ENCODE measurements around the gene CBX8. TPM values are rescaled to one million over a fixed set of nuclear protein-coding genes. Genes with fewer than 3 reads are reported as not detected.
A peak's percentile ranks its signal among the peaks of the same experiment; 100 is the strongest.
"Not testable (repeated sequence)": the region's sequence is repeated elsewhere in the genome, so short reads cannot be mapped to it uniquely, and the experiment has no call there.

The CBX8 gene
- total RNA-seq, 2 experiments from 2014 or later: 6.8 to 8.6 TPM

GRCh38 chr17:79779084-79779529, 17.8 kb downstream of the CBX8 start:
- H3K36me3 Mint-ChIP-seq: no peaks in the 10 kb centered on the region
- H3K27me3 Mint-ChIP-seq: peaks cover 60% of the 10 kb centered on the region
- no peak overlapping the region for H3K27ac Mint-ChIP-seq
- ATAC-seq: no peak
- H3K9me3 Mint-ChIP-seq (ENCODE audit: low read depth): no peaks in the 10 kb centered on the region
- DNase-seq: no peak
- H3K4me1 Mint-ChIP-seq: peaks cover 12% of the 10 kb centered on the region
- H3K4me3 Mint-ChIP-seq: peak overlapping the region; percentile 77
- CTCF ChIA-PET: interaction anchor here (0.6 to 5.8 kb wide), 6 partner anchors 26 to 213 kb away, joined by 3 to 28 read pairs (median 6); partner anchors contain the start of gene CBX4

- Mint-ChIP-seq H3K27ac (peak overlapping the region; percentile 47), H3K27me3 (peaks cover 64% of the 10 kb centered on the region), H3K4me3 (peak overlapping the region; percentile 77), H3K9me3 (ENCODE audit: low read depth) (no peaks in the 10 kb centered on the region), H3K4me1 (peaks cover 12% of the 10 kb centered on the region), H3K36me3 (no peaks in the 10 kb centered on the region)
- no peak for DNase-seq
- CTCF ChIA-PET: interaction anchor here (1.0 to 5.8 kb wide), 5 partner anchors 25 to 192 kb away, joined by 3 to 28 read pairs (median 6); partner anchors contain the start of gene CBX4
- peak; percentile 20 for ATAC-seq
Observed at GRCh38 chr17:79778504-79779083, 18.3 kb downstream of the CBX8 start.

- no peaks in the 10 kb centered on the region for H3K9me3 Mint-ChIP-seq (ENCODE audit: low read depth)
- H3K27me3 Mint-ChIP-seq: peaks cover 67% of the 10 kb centered on the region
- H3K27ac Mint-ChIP-seq: peak within 1 kb of the TSS; percentile 47
- H3K36me3 Mint-ChIP-seq: no peaks in the 10 kb centered on the region
- DNase-seq (peak; percentile 81), ATAC-seq (peak; percentile 87)
- H3K4me3 Mint-ChIP-seq: peak within 1 kb of the TSS; percentile 77
- peaks cover 12% of the 10 kb centered on the region for H3K4me1 Mint-ChIP-seq
- CTCF ChIA-PET: interaction anchor here (1.0 to 5.8 kb wide), 6 partner anchors 19 to 193 kb away, joined by 3 to 28 read pairs (median 6); partner anchors contain the start of genes CBX4 and CBX8
Observed at GRCh38 chr17:79777894-79778503, 18.9 kb downstream of the CBX8 start, which contains the start of gene CBX2. TSS of gene CBX2 (plus strand) at chr17:79778148. CDS start at chr17:79778236, 88 bp downstream.

- no peak overlapping the region for H3K27ac Mint-ChIP-seq
- no peaks in the 10 kb centered on the region for H3K9me3 Mint-ChIP-seq (ENCODE audit: low read depth)
- H3K27me3 Mint-ChIP-seq: peaks cover 65% of the 10 kb centered on the region
- H3K4me3 Mint-ChIP-seq: peak overlapping the region; percentile 50
- CTCF ChIA-PET: interaction anchor here (0.7 to 5.8 kb wide), 5 partner anchors 20 to 704 kb away, joined by 3 to 28 read pairs (median 6); partner anchors contain the start of genes CBX4 and CBX8
- peak; percentile 38 for ATAC-seq
- H3K4me1 Mint-ChIP-seq: peaks cover 12% of the 10 kb centered on the region
- DNase-seq: peak; percentile 61
- no peaks in the 10 kb centered on the region for H3K36me3 Mint-ChIP-seq
Observed at GRCh38 chr17:79777120-79777893, 19.6 kb downstream of the CBX8 start.

GRCh38 chr17:79776376-79777119, 20.3 kb downstream of the CBX8 start:
- DNase-seq (no peak), ATAC-seq (no peak)
- CTCF ChIA-PET: interaction anchor here (1.1 to 5.8 kb wide), 4 partner anchors 20 to 228 kb away, joined by 3 to 28 read pairs (median 4); partner anchors contain the start of genes CBX4 and CBX8
- Mint-ChIP-seq H3K4me1 (peaks cover 12% of the 10 kb centered on the region), H3K36me3 (no peaks in the 10 kb centered on the region), H3K4me3 (peak overlapping the region; percentile 50), H3K27me3 (peaks cover 68% of the 10 kb centered on the region), H3K27ac (no peak overlapping the region), H3K9me3 (ENCODE audit: low read depth) (no peaks in the 10 kb centered on the region)

GRCh38 chr17:79775632-79776031, 21.2 kb downstream of the CBX8 start:
- peaks cover 67% of the 10 kb centered on the region for H3K27me3 Mint-ChIP-seq
- H3K4me3 Mint-ChIP-seq: no peak overlapping the region
- no peak for ATAC-seq
- H3K27ac Mint-ChIP-seq: no peak overlapping the region
- H3K4me1 Mint-ChIP-seq: peaks cover 11% of the 10 kb centered on the region
- H3K9me3 Mint-ChIP-seq (ENCODE audit: low read depth): no peaks in the 10 kb centered on the region
- H3K36me3 Mint-ChIP-seq: no peaks in the 10 kb centered on the region
- CTCF ChIA-PET: interaction anchor here (1.6 to 5.8 kb wide), 3 partner anchors 30 to 229 kb away, joined by 3 to 28 read pairs (median 11); no protein-coding TSS in a partner anchor
- DNase-seq: no peak

- Mint-ChIP-seq H3K9me3 (ENCODE audit: low read depth) (no peaks in the 10 kb centered on the region), H3K4me1 (peaks cover 11% of the 10 kb centered on the region), H3K4me3 (no peak overlapping the region), H3K27ac (no peak overlapping the region), H3K27me3 (peaks cover 63% of the 10 kb centered on the region), H3K36me3 (no peaks in the 10 kb centered on the region)
- no peak for ATAC-seq
- DNase-seq: no peak
- CTCF ChIA-PET: interaction anchor here (0.6 to 5.8 kb wide), 3 partner anchors 29 to 234 kb away, joined by 3 to 28 read pairs (median 11); no protein-coding TSS in a partner anchor
Observed at GRCh38 chr17:79774561-79774975, 22.3 kb downstream of the CBX8 start.

- not testable (repeated sequence) for H3K4me3 Mint-ChIP-seq; H3K4me1 Mint-ChIP-seq; ATAC-seq; H3K9me3 Mint-ChIP-seq (ENCODE audit: low read depth); H3K27ac Mint-ChIP-seq; DNase-seq; H3K36me3 Mint-ChIP-seq
- CTCF ChIA-PET: interaction anchor here (0.8 kb wide), 1 partner anchor 31 kb away, joined by 4 read pairs; no protein-coding TSS in a partner anchor
- peaks cover 60% of the 10 kb centered on the region for H3K27me3 Mint-ChIP-seq
Observed at GRCh38 chr17:79772726-79773125, 24.2 kb downstream of the CBX8 start.

GRCh38 chr17:79771276-79771675, 25.6 kb downstream of the CBX8 start:
- DNase-seq (no peak), ATAC-seq (no peak)
- CTCF ChIA-PET: interaction anchor here (0.8 kb wide), 1 partner anchor 25 kb away, joined by 4 read pairs; no protein-coding TSS in a partner anchor
- H3K27ac Mint-ChIP-seq: no peak overlapping the region
- H3K36me3 Mint-ChIP-seq: no peaks in the 10 kb centered on the region
- peaks cover 53% of the 10 kb centered on the region for H3K27me3 Mint-ChIP-seq
- no peaks in the 10 kb centered on the region for H3K9me3 Mint-ChIP-seq (ENCODE audit: low read depth)
- H3K4me1 Mint-ChIP-seq: no peaks in the 10 kb centered on the region
- no peak overlapping the region for H3K4me3 Mint-ChIP-seq

- CTCF ChIA-PET: interaction anchor here (0.8 kb wide), 1 partner anchor 24 kb away, joined by 4 read pairs; no protein-coding TSS in a partner anchor
- Mint-ChIP-seq H3K36me3 (no peaks in the 10 kb centered on the region), H3K4me3 (no peak overlapping the region), H3K4me1 (no peaks in the 10 kb centered on the region), H3K9me3 (ENCODE audit: low read depth) (no peaks in the 10 kb centered on the region), H3K27ac (no peak overlapping the region), H3K27me3 (peaks cover 40% of the 10 kb centered on the region)
- DNase-seq (no peak), ATAC-seq (no peak)
Observed at GRCh38 chr17:79769570-79770506, 27.0 kb downstream of the CBX8 start.

- ATAC-seq (no peak), DNase-seq (no peak)
- Mint-ChIP-seq H3K36me3 (no peaks in the 10 kb centered on the region), H3K27me3 (peaks cover 23% of the 10 kb centered on the region), H3K4me1 (no peaks in the 10 kb centered on the region), H3K27ac (no peak overlapping the region), H3K9me3 (ENCODE audit: low read depth) (no peaks in the 10 kb centered on the region), H3K4me3 (no peak overlapping the region)
- CTCF ChIA-PET: no interaction called here
Observed at GRCh38 chr17:79765708-79766107, 31.2 kb downstream of the CBX8 start.

Measured in activated CD8-positive, alpha-beta memory T cell treated with anti-CD3 and anti-CD28 coated beads, Interleukin-2, amount 10 ng/mL, durations not matched to agents 7 days and 5 days (primary cell).